ENCODE measurements around the gene PREP.

- TF ChIP-seq, protein P1, sequence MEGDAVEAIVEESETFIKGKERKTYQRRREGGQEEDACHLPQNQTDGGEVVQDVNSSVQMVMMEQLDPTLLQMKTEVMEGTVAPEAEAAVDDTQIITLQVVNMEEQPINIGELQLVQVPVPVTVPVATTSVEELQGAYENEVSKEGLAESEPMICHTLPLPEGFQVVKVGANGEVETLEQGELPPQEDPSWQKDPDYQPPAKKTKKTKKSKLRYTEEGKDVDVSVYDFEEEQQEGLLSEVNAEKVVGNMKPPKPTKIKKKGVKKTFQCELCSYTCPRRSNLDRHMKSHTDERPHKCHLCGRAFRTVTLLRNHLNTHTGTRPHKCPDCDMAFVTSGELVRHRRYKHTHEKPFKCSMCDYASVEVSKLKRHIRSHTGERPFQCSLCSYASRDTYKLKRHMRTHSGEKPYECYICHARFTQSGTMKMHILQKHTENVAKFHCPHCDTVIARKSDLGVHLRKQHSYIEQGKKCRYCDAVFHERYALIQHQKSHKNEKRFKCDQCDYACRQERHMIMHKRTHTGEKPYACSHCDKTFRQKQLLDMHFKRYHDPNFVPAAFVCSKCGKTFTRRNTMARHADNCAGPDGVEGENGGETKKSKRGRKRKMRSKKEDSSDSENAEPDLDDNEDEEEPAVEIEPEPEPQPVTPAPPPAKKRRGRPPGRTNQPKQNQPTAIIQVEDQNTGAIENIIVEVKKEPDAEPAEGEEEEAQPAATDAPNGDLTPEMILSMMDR (IDR thresholded peaks at IDR 0.05) = no peak
- TF ChIP-seq POLR2A (IDR thresholded peaks at IDR 0.05) = no peak
Observed at GRCh38 chr6:105305521-105305920, 97.4 kb downstream of the PREP start.
